ENCODE results near the gene LEFTY2. TPM values are rescaled to one million over a fixed set of nuclear protein-coding genes. Genes with fewer than 3 reads are reported as not detected.
"Not testable (repeated sequence)": the region's sequence is repeated elsewhere in the genome, so short reads cannot be mapped to it uniquely, and the experiment has no call there.

The LEFTY2 gene
- total RNA-seq, 2 donors from 2014 or later: 6.2 to 9.4 TPM

DNA sequence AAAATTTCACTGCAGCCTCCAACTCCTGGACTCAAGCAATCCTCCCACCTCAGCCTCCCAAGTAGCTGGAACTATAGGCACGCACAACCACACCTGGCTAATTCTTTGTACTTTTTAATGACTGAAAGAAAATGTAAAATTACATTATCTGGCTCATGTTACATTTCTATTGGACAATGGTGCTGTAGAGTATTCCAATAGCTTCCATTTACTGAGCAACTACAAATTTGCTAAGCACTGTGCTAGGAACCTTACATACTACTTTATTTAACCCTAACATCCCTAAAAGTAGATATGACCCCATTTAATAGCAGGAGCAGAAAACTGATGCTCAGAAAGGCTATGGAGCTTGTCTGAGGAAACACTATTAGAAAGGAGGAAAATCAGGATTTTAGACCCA, 38.4 kb upstream of the LEFTY2 start:
- Histone ChIP-seq H3K27ac (no peak overlapping the region), H3K4me1 (ENCODE audit: control insufficient read depth in 1 of 2, low read depth in 2 of 2) (no peaks in the 10 kb centered on the region), H3K36me3 (peaks cover 33% of the 10 kb centered on the region), H3K9me3 (peaks cover 2% of the 10 kb centered on the region), H3K4me3 (no peak overlapping the region), H3K27me3 (replicated peaks; ENCODE audit: insufficient read depth) (no peaks in the 10 kb centered on the region)
- DNase-seq (ENCODE audit: low spot score) (no peak), ATAC-seq (ENCODE audit: insufficient number of reproducible peaks, low FRiP score, low read depth) (no peak)
- TF ChIP-seq, protein P1, sequence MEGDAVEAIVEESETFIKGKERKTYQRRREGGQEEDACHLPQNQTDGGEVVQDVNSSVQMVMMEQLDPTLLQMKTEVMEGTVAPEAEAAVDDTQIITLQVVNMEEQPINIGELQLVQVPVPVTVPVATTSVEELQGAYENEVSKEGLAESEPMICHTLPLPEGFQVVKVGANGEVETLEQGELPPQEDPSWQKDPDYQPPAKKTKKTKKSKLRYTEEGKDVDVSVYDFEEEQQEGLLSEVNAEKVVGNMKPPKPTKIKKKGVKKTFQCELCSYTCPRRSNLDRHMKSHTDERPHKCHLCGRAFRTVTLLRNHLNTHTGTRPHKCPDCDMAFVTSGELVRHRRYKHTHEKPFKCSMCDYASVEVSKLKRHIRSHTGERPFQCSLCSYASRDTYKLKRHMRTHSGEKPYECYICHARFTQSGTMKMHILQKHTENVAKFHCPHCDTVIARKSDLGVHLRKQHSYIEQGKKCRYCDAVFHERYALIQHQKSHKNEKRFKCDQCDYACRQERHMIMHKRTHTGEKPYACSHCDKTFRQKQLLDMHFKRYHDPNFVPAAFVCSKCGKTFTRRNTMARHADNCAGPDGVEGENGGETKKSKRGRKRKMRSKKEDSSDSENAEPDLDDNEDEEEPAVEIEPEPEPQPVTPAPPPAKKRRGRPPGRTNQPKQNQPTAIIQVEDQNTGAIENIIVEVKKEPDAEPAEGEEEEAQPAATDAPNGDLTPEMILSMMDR (IDR thresholded peaks at IDR 0.05): no peak

DNA sequence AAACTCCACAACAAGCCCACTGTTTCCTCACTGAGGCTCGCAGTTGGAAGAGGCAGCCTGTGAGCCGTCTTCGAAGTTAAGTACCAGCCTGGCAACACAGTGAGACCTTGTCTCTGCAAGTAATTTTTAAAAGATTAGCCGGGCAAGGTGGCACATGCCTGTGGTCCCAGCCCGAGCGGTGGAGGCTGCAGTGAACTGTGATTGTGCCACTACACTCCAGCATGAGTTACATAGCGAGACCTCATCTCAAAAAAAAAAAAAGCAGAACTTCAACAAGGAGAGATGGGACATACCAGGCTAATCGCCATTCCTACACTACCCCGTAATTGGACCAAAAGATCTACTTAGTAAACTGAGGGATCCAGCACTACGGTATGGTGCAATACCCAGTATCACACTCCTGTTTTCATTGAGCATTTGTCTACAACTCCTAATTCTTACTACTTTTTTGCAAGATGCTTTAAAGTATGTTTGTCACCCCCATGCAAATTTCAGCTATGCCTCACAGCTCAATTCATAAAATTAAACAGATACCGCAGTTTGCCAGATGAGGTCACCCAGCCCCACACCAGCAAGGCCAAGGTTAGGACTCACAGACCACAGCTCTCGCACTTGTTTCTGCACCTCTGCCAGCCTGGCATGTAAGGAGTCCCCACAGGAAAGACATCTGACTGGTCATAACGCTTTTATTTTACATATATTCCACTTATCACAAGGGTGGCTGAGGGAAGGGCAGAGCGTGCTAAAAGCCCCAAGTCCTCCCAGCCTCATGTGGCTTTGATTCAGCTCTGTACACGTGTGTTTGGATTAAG, 37.1 kb upstream of the LEFTY2 start:
- H3K27ac ChIP-seq: no peak overlapping the region
- H3K4me3 ChIP-seq: no peak overlapping the region
- peaks cover 30% of the 10 kb centered on the region for H3K36me3 ChIP-seq
- peaks cover 2% of the 10 kb centered on the region for H3K9me3 ChIP-seq
- no peaks in the 10 kb centered on the region for H3K4me1 ChIP-seq (ENCODE audit: control insufficient read depth in 1 of 2, low read depth in 2 of 2)
- DNase-seq (ENCODE audit: low spot score) (no peak), ATAC-seq (ENCODE audit: insufficient number of reproducible peaks, low FRiP score, low read depth) (no peak)
- H3K27me3 ChIP-seq (replicated peaks; ENCODE audit: insufficient read depth): no peaks in the 10 kb centered on the region
- TF ChIP-seq, protein P1 (IDR thresholded peaks at IDR 0.05): no peak

- H3K4me1 ChIP-seq (ENCODE audit: control insufficient read depth in 1 of 2, low read depth in 2 of 2); H3K27ac ChIP-seq; DNase-seq (ENCODE audit: low spot score); H3K9me3 ChIP-seq; ATAC-seq (ENCODE audit: insufficient number of reproducible peaks, low FRiP score, low read depth); H3K27me3 ChIP-seq (replicated peaks; ENCODE audit: insufficient read depth); H3K4me3 ChIP-seq: not testable (repeated sequence)
- peaks cover 17% of the 10 kb centered on the region for H3K36me3 ChIP-seq
Measured at GRCh38 chr1:225975146-225975545, 34.1 kb upstream of the LEFTY2 start.

GRCh38 chr1:225974454-225974853, 33.4 kb upstream of the LEFTY2 start:
- H3K9me3 ChIP-seq: no peaks in the 10 kb centered on the region
- no peak for DNase-seq (ENCODE audit: low spot score)

DNA sequence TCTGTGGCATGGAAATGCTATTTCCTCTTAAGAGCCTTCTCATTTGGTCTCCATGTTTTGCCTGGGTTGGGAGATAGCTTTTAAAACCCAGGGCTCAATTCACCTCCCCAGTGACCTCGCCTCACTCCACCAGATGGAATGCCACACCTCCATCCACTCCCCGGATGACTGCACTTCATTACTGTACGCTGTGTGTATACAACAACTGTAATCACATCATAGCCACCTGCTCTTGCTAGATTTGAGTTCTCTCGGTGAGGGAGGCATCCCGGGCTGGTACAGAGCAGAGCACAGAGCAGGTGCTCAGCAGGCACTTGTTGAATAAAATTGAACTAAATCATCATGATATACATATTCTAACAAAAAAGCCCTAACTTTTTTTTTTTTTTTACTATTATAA, 32.1 kb upstream of the LEFTY2 start:
- no peak overlapping the region for H3K27ac ChIP-seq
- H3K27me3 ChIP-seq (replicated peaks; ENCODE audit: insufficient read depth): no peaks in the 10 kb centered on the region
- H3K9me3 ChIP-seq: no peaks in the 10 kb centered on the region
- DNase-seq (ENCODE audit: low spot score): no peak
- H3K4me3 ChIP-seq: no peak overlapping the region
- TF ChIP-seq, protein P1 (IDR thresholded peaks at IDR 0.05): no peak
- H3K36me3 ChIP-seq: peaks cover 4% of the 10 kb centered on the region
- H3K4me1 ChIP-seq (ENCODE audit: control insufficient read depth in 1 of 2, low read depth in 2 of 2): no peaks in the 10 kb centered on the region
- no peak for ATAC-seq (ENCODE audit: insufficient number of reproducible peaks, low FRiP score, low read depth)

More at GRCh38 chr1:225974454-225974853, 33.4 kb upstream of the LEFTY2 start:
- TF ChIP-seq, protein P1 (IDR thresholded peaks at IDR 0.05): no peak
- Histone ChIP-seq H3K36me3 (peaks cover 13% of the 10 kb centered on the region), H3K4me1 (ENCODE audit: control insufficient read depth in 1 of 2, low read depth in 2 of 2) (no peaks in the 10 kb centered on the region), H3K27me3 (replicated peaks; ENCODE audit: insufficient read depth) (no peaks in the 10 kb centered on the region), H3K27ac (no peak overlapping the region), H3K4me3 (no peak overlapping the region)
- ATAC-seq (ENCODE audit: insufficient number of reproducible peaks, low FRiP score, low read depth): no peak
